ENCODE data around the gene CTDSP2.
A peak's percentile ranks its signal among the peaks of the same experiment; 100 is the strongest.
"Not testable (repeated sequence)": the region's sequence is repeated elsewhere in the genome, so short reads cannot be mapped to it uniquely, and the experiment has no call there.

The CTDSP2 gene

DNA sequence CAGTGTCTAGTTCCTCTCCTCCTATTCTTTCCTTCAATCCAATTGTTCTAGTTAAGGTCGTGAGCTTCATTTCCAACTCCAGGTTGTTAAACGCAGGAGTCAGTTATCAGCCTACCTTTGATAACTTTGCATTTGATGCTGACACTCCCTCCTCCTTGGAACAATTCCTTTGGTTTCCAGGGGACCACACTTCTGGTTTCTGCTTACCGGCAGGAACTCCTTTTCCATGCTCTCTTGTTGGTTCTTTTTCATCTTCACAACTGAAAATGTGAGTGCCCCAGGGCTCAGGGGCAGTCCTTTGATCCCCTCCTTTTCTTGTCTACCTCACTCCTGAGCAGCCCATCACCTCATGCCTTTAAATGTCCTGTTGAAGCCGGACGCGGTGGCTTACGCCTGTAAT lies 69.2 kb downstream of the CTDSP2 start:
- no peak for DNase-seq

DNA sequence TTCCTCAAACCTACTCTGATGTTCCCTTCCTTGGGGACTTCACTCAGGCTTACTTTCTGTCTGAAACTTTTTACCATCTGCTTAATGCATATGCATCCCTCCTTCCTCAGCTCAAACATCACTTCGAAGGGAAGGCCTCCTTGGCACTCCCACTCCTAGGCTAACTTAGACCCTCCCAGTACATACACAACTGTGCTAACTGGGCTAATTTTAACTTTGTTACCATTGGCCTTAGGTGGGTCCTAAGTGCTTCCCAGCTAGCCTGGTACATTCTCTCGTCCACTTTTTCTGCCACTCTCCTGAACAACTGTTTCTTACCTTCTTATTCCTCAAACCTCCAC lies 70.3 kb downstream of the CTDSP2 start:
- DNase-seq = no peak

DNA sequence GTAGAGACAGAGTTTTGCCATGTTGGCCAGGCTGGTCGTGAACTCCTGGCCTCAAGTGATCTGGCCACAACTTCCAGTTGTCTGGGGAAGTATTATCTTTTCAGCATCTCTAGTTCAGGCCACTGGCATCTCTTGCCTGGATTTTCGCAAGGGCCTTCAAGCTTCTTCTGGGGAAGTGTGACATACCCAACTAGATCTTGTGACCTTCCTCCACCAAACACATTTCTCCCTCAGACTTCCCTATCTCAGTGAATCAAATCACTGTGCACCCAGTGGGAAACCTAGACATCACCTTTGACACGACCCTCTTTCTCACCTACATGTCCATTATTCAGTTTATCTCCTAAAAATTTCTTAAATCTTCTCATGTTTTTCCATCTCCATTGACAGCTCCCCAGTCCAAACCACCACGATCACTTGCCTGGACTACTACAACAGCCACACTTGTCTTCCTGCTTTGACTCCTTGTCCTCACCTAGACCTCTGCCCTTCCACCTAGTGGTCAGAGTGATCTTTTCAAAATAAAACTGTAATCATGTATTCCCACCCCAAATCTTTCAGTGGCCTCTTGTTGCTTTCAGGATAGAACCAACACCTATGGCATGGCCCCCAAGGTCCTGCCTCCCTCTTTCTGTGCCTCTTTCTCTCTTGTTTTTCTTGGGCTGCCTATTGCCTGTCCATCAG lies 70.8 kb downstream of the CTDSP2 start:
- no peak for DNase-seq

DNA sequence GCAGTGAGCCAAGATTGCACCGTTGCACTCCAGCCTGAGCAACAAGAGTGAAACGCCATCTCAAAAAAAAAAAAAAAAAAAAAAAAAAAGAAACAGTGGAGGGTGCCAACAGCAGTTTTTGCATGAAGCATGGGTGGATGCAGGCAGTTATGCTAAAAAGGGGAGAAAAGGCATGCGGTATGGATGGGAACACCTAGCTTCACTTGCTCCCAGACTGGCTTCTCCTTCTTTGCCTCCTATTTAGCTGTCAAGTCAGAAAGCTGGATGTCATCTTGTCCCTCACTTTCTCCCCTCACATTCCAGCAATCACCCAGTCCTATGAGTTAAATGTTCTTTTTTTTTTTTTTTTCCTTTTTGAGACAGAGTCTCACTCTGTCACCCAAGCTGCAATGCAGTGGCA lies 71.5 kb downstream of the CTDSP2 start:
- no peak for DNase-seq

DNA sequence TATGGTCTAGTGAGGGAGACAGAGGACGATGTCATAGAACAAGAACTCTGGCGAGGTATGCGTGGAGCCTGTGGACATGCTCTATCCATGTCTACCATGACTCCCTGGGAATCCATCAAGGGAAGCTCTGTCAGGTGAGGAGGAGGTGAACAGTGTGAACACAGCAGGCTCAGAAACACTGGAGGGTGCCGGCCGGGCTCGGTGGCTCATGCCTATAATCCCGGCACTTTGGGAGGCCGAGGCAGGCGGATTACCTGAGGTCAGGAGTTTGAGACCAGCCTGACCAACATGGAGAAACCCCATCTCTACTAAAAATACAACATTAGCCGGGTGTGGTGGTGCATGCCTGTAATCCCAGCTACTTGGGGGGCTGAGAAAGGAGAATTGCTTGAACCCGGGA lies 71.9 kb downstream of the CTDSP2 start:
- DNase-seq = not testable (repeated sequence)

DNA sequence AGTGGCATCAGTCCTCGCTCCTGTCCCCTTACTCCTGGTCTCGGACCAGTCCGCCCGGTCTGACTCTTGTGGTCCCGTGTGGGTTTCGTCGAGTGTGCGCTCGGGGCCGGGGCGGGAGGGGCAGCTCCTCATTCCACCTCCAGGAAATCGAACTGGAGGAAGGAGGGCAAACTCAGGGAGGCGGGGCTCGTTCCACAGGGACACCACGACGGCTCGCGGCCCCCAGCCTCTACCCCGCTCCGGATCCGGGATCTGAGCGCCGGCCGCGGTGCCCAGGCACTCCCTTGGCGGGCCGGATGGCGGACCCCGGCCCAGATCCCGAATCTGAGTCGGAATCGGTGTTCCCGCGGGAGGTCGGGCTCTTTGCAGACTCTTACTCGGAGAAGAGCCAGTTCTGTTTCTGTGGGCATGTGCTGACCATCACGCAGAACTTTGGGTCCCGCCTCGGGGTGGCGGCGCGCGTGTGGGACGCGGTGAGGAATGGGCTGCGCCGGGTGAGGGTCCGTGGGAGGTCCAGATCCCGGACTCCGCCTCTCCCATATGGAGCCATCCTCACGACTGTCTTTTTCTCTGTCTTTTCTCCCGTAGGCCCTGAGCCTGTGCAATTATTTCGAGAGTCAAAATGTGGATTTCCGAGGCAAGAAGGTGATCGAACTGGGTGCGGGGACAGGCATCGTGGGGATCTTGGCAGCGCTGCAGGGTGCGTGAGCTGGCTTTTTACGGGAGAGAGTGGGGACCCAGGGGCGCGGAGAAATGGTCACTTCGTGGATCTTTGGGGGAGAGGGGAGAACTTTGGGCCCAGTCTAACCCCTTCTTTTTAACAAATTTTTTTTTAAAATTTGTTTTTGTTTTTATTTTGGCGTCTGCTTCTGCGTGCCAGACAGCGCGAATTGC lies 73.9 kb downstream of the CTDSP2 start, which contains the start of gene EEF1AKMT3:
Gene EEF1AKMT3, plus strand, starts transcription at position 186 of the 894 bp plus-strand sequence. Its CDS starts 111 bp downstream, at position 297.
- no peak for DNase-seq

DNA sequence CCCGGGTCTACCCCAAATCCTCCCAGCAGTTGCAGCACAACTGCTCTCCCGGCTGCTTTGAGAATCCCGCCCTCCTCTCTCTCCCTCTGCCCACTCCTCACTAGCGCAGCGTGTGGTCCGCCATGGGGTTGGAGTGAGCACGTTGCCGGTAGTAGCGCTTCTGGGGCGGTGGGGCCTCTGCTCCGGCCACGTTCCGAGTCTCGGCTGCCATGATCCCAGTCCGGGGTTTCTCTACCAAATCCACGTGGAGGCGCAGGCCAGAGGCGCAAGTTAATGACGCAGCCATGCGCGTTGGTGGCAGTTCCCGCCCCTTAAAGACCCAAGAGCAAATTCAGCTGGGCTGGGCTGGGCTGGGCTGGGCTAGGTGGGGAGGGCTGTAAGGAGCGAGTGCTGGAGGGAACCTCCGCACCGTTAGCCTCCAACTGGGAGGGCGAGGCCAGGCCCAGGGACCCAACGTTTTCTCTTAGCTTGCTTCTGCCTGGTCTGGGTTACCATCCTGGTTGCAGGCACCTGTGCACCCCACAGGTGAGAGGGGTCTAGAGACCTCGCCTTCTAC lies 74.6 kb downstream of the CTDSP2 start, which contains the start of gene METTL1:
Gene METTL1, minus strand, starts transcription at position 233 of the 556 bp plus-strand sequence. Its CDS starts 22 bp downstream, at position 211.
- DNase-seq = peak; percentile 84

DNA sequence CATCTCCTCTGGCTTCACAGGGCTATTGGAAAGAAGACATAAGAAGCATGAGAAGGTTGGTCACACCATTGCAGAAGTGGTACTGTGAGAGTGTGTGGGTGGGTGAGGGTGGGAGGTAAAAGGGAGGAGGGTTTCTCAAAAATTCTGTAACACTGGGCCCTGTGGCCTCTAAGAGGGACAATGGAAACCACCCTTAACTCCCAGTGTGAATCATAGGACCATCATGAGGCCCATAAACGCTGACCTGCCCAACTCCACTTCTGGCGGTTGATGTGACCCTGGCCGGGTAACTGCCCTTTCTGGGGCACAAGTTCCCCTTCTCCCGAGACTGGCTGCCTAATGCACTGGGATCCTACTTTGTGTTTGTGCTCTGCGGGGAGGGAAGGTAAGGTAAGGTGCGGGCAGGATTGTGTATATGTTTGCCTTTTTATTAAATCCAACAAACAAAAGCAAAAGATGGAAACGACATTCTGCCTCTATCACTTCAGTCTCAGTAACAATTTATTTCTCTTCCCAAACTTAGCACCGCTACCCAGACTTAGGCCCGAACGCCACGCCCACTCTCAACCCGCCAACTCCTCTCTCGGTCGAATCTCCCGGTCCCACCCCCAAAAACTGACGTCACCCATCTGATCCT lies 75.2 kb downstream of the CTDSP2 start:
- peak; percentile 69 for DNase-seq

DNA sequence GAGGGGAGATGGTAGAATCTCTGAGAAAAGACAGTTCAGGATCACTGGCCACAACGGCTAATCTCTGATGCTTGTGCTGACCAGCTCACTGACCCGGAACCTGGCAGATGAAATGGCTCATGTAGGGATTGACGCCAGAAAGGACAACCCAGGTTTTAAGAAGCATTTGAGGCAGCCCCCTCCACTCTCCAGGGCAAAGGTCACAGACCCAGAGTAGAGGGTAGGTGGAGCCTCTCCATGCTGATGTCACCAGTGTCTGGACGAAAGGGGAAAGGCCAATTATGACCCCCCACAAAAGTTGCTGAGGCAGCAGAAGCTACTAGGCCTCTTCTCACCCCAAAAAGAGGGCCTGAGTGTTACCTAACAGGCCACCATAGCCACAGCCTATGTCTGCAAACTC lies 75.8 kb downstream of the CTDSP2 start:
- DNase-seq = no peak

Measured in activated effector memory CD4-positive, alpha-beta T cell treated with Interleukin-2 at 50 U/mL for 16 hours (primary cell).